RPMI7951 (cell line): ENCODE results near the gene PKN1. TPM values are rescaled to one million over a fixed set of nuclear protein-coding genes. Genes with fewer than 3 reads are reported as not detected.
A peak's percentile ranks its signal among the peaks of the same experiment; 100 is the strongest.

Experiments used
- DNase-seq: peaks from one replicate; pipeline ENCODE4 v3.0.0-alpha.2; 2012; ENCODE audit warnings: low read depth
- total RNA-seq: library from RNA; depleted of rRNA; stranded (reverse); fragments of >200 nt; shearing (Covaris generic); gene quantifications from 2 replicates; pipeline ENCODE4 v1.2.3, GENCODE V29; 2014; rRNA removed

The PKN1 gene
- total RNA-seq, 1 experiment from 2014 or later = 53.7 TPM

- DNase-seq = peak; percentile 38
Measured at GRCh38 chr19:14515501-14516047, 82.5 kb downstream of the PKN1 start.

GRCh38 chr19:14516048-14516534 is 83.0 kb downstream of the PKN1 start:
- DNase-seq = no peak

- peak; percentile 15 for DNase-seq
Measured at GRCh38 chr19:14516746-14517438, 83.8 kb downstream of the PKN1 start.

GRCh38 chr19:14517446-14517839 is 84.3 kb downstream of the PKN1 start:
- DNase-seq = peak; percentile 32

GRCh38 chr19:14517840-14518505 is 84.9 kb downstream of the PKN1 start, which contains the start of gene DNAJB1:
DNAJB1 (minus strand) TSS chr19:14518397; CDS start chr19:14518349, 48 bp downstream.
- peak; percentile 81 for DNase-seq

GRCh38 chr19:14519245-14519859 is 86.2 kb downstream of the PKN1 start:
- no peak for DNase-seq

- peak; percentile 98 for DNase-seq
Measured at GRCh38 chr19:14519860-14520407, 86.8 kb downstream of the PKN1 start.

- no peak for DNase-seq
Measured at GRCh38 chr19:14520543-14520942, 87.4 kb downstream of the PKN1 start.

Other genes starting within 250 kb of the PKN1 start
- gene ADGRL1, start 227.1 kb upstream of the PKN1 start, total RNA-seq = 1.1 and 1.4 TPM in 2 replicates
- gene ADGRE5, start 51.9 kb upstream of the PKN1 start, total RNA-seq = 57.3 and 62.2 TPM in 2 replicates
- gene DDX39A, start 14.0 kb upstream of the PKN1 start, total RNA-seq = 154 and 173 TPM in 2 replicates
- gene PTGER1, start 42.0 kb downstream of the PKN1 start, total RNA-seq = 0.60 TPM in 1 of 2 replicates, not detected in the other
- gene GIPC1, start 62.8 kb downstream of the PKN1 start, total RNA-seq = 47.3 and 93.1 TPM in 2 replicates
- gene DNAJB1, start 85.1 kb downstream of the PKN1 start, total RNA-seq = 94.7 and 95.9 TPM in 2 replicates
- gene TECR, start 96.3 kb downstream of the PKN1 start, total RNA-seq = 82.3 and 102 TPM in 2 replicates
- 437 and 482 TPM in 2 replicates for gene NDUFB7, start 138.8 kb downstream of the PKN1 start, total RNA-seq
- gene CLEC17A, start 149.8 kb downstream of the PKN1 start, total RNA-seq = not detected in 2 replicates
- gene ADGRE3, start 241.5 kb downstream of the PKN1 start, total RNA-seq = not detected in 2 replicates